ENCODE results near the gene RORB. TPM values are rescaled to one million over a fixed set of nuclear protein-coding genes. Genes with fewer than 3 reads are reported as not detected.
A peak's percentile ranks its signal among the peaks of the same experiment; 100 is the strongest.

The RORB gene
- total RNA-seq, 1 donor from 2014 or later: 2.1 TPM

DNA sequence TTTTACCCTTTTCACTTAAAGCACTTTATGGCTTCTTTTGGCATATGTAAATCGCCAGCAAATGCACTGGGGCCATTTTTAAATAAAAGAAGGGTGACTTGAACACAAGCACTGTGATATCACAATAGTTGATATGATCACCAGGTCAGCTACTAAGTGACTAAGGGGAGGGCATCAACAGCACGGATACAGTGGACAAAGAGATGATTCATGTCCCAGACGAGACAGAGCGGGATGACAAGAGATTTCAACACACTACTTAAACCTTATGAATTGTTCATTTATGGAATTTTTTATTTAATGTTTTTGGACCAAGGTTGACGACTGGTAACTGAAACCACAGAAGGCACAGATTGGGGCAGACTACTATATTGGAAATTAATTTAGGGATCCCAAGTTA, 54.1 kb downstream of the RORB start:
- ATAC-seq (no peak), DNase-seq (no peak)
- H3K9me3 ChIP-seq: no peaks in the 10 kb centered on the region
- intact Hi-C loops (cut with DNase I): no loop called here
- no peaks in the 10 kb centered on the region for H3K27me3 ChIP-seq
- H3K27ac ChIP-seq: no peak overlapping the region
- TF ChIP-seq, protein P1, sequence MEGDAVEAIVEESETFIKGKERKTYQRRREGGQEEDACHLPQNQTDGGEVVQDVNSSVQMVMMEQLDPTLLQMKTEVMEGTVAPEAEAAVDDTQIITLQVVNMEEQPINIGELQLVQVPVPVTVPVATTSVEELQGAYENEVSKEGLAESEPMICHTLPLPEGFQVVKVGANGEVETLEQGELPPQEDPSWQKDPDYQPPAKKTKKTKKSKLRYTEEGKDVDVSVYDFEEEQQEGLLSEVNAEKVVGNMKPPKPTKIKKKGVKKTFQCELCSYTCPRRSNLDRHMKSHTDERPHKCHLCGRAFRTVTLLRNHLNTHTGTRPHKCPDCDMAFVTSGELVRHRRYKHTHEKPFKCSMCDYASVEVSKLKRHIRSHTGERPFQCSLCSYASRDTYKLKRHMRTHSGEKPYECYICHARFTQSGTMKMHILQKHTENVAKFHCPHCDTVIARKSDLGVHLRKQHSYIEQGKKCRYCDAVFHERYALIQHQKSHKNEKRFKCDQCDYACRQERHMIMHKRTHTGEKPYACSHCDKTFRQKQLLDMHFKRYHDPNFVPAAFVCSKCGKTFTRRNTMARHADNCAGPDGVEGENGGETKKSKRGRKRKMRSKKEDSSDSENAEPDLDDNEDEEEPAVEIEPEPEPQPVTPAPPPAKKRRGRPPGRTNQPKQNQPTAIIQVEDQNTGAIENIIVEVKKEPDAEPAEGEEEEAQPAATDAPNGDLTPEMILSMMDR (IDR thresholded peaks at IDR 0.05): no peak
- H3K36me3 ChIP-seq: no peaks in the 10 kb centered on the region
- no peaks in the 10 kb centered on the region for H3K4me1 ChIP-seq
- H3K4me3 ChIP-seq: no peak overlapping the region

DNA sequence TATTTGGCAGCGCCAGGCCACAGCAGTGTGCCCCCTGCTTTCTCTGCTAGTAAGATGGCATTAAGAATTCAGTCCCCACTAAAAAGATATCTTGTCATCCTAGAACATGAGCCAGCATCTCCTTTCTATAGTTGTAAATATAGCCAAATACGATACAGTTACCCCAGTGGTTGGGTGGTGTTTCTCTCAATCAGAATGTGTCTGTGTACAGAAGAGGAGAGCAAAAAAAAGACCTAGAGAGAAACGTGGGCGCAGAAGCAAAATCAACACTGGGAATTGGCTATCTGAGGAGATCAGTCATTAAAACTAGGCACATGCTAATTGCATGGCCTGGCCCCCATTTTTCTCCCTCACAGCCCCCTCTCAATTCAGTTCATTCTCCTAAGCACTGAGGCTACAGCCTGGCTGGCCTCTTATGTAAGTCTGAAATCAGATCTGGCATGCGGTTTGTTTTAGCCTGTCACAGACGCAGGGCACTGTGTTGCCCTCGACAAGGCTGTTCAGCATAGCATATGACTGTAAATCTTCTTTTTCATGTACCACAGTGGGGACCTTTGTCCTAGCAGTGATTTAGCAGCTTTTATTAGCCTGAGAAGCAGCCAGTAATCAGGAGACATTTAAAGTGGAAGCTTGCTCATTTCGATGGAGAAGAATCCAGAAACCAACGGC, 57.8 kb downstream of the RORB start:
- TF ChIP-seq, protein P1 (IDR thresholded peaks at IDR 0.05): no peak
- DNase-seq: no peak
- Histone ChIP-seq H3K27me3 (no peaks in the 10 kb centered on the region), H3K4me3 (no peak overlapping the region), H3K4me1 (no peaks in the 10 kb centered on the region), H3K9me3 (no peaks in the 10 kb centered on the region), H3K27ac (no peak overlapping the region), H3K36me3 (no peaks in the 10 kb centered on the region)
- peak; percentile 43 for ATAC-seq
- intact Hi-C loops (cut with DNase I): no loop called here

DNA sequence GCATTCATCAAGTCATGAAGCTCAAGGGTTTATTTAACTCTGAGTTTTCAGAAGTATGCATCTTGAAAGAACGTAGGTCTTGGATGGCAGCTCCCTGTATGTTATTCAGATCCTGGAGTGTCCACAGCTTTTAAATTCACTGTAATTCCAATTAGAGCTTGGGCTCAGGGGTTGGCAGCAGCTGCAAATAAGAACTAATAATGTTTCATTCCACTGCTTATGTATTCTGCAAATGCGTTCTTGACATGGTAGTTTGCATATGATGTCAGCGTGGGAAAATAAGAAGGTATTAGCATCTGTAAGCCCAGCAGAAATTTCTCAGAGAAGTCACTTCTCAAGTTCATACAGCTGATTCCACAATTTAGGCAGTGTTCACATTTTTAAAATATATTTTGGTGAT, 58.4 kb downstream of the RORB start:
- H3K4me3 ChIP-seq: no peak overlapping the region
- no peaks in the 10 kb centered on the region for H3K9me3 ChIP-seq
- intact Hi-C loops (cut with DNase I): no loop called here
- H3K4me1 ChIP-seq: no peaks in the 10 kb centered on the region
- TF ChIP-seq, protein P1 (IDR thresholded peaks at IDR 0.05): no peak
- H3K36me3 ChIP-seq: no peaks in the 10 kb centered on the region
- no peak for DNase-seq
- no peaks in the 10 kb centered on the region for H3K27me3 ChIP-seq
- ATAC-seq: no peak
- no peak overlapping the region for H3K27ac ChIP-seq

DNA sequence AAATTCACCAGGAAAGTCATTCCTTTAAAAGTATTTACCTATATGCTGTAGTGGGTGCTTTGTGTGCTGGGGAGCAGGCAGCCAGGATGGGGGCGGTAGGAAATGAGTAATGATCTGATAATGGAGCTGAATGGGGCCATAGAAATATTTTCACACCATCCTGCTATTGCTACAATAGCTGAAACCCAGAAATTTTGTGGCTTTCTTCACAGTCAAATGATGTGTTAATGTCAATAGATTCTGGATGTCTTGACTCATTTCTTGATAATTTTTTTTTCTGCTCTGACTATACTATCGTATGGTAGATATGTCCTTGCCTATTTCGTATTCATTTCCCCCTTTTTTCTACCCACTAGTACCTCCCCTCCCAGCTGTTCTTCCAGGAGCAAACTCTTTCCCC, 59.5 kb downstream of the RORB start:
- no peaks in the 10 kb centered on the region for H3K27me3 ChIP-seq
- DNase-seq (no peak), ATAC-seq (no peak)
- TF ChIP-seq, protein P1 (IDR thresholded peaks at IDR 0.05): no peak
- no peak overlapping the region for H3K27ac ChIP-seq
- H3K36me3 ChIP-seq: no peaks in the 10 kb centered on the region
- intact Hi-C loops (cut with DNase I): no loop called here
- no peaks in the 10 kb centered on the region for H3K4me1 ChIP-seq
- H3K4me3 ChIP-seq: no peak overlapping the region
- no peaks in the 10 kb centered on the region for H3K9me3 ChIP-seq

DNA sequence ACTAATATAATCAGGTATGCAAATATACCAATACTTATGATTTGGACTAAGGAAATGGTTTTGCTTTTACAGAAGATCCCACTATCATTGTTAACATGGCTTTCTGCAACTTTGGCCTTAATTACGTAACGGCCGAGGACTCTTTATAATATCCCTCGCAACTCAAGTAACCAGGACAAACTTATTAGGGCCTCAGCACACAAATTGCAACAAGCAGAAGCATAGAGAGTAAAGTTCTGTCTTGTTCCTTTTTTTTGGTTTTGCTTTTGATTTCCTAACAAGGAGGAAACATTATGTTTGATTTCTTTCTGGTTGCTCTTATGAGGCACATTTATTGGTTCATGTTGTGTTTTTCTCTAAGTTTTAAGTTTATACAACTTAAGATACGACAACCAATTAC, 60.4 kb downstream of the RORB start:
- DNase-seq: no peak
- Histone ChIP-seq H3K4me3 (no peak overlapping the region), H3K4me1 (no peaks in the 10 kb centered on the region), H3K27me3 (no peaks in the 10 kb centered on the region), H3K9me3 (no peaks in the 10 kb centered on the region), H3K27ac (no peak overlapping the region), H3K36me3 (no peaks in the 10 kb centered on the region)
- intact Hi-C loops (cut with DNase I): no loop called here
- ATAC-seq: peak; percentile 81
- TF ChIP-seq, protein P1 (IDR thresholded peaks at IDR 0.05): no peak

DNA sequence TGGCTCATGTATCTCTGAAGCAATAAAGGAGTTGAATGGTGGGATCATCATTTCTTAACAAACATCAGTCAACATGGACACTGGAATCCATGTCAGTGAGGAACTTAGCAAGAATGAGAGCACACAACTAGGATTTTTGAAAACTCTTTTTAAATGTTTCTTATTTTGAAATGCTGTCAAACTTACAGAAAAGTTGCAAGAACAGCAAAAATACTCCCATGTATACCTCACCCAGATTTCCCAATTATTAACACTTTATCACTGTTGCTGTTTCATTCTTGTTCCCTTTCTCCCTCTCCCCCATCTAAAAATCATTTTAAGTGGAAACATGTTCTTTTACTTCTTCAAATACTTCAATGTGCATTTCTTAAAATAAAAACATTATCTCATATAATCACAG, 65.5 kb downstream of the RORB start:
- DNase-seq (no peak), ATAC-seq (no peak)
- Histone ChIP-seq H3K36me3 (no peaks in the 10 kb centered on the region), H3K27me3 (no peaks in the 10 kb centered on the region), H3K4me1 (no peaks in the 10 kb centered on the region), H3K27ac (no peak overlapping the region), H3K9me3 (no peaks in the 10 kb centered on the region), H3K4me3 (no peak overlapping the region)
- intact Hi-C loops (cut with DNase I): no loop called here
- TF ChIP-seq, protein P1 (IDR thresholded peaks at IDR 0.05): no peak

All from upper lobe of right lung (tissue), 1 donor.